ENCODE measurements around the gene ROBO1.
"Not testable (repeated sequence)": the region's sequence is repeated elsewhere in the genome, so short reads cannot be mapped to it uniquely, and the experiment has no call there.

The ROBO1 gene

DNA sequence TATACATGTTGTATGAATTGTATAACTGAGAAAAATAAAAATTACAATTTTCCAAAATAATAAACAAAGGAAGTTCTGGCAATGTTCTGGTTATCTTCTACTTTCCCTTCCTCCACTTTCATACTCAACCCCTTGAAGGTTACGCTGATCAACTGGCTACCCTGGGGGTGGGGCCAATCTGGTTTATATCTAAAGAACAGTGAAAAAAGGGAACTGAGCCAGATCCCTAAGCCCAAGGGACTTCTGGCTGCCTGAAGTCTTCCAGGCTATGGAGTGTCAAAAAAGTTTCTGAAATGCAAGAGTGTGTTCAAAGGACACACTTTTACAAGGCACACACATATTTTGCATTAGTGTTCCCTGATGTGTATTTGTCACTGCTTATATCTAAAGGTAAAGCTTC, 591.9 kb downstream of the ROBO1 start:
- no peak overlapping the region for H3K4me3 ChIP-seq (ENCODE audit: control insufficient read depth, low read depth, low read length)
- no peak for DNase-seq (ENCODE audit: low read depth)
- TF ChIP-seq, protein P1, sequence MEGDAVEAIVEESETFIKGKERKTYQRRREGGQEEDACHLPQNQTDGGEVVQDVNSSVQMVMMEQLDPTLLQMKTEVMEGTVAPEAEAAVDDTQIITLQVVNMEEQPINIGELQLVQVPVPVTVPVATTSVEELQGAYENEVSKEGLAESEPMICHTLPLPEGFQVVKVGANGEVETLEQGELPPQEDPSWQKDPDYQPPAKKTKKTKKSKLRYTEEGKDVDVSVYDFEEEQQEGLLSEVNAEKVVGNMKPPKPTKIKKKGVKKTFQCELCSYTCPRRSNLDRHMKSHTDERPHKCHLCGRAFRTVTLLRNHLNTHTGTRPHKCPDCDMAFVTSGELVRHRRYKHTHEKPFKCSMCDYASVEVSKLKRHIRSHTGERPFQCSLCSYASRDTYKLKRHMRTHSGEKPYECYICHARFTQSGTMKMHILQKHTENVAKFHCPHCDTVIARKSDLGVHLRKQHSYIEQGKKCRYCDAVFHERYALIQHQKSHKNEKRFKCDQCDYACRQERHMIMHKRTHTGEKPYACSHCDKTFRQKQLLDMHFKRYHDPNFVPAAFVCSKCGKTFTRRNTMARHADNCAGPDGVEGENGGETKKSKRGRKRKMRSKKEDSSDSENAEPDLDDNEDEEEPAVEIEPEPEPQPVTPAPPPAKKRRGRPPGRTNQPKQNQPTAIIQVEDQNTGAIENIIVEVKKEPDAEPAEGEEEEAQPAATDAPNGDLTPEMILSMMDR (IDR thresholded peaks at IDR 0.05; ENCODE audit: control insufficient read depth, insufficient read depth, low read depth, low read length, missing control alignments) = no peak

DNA sequence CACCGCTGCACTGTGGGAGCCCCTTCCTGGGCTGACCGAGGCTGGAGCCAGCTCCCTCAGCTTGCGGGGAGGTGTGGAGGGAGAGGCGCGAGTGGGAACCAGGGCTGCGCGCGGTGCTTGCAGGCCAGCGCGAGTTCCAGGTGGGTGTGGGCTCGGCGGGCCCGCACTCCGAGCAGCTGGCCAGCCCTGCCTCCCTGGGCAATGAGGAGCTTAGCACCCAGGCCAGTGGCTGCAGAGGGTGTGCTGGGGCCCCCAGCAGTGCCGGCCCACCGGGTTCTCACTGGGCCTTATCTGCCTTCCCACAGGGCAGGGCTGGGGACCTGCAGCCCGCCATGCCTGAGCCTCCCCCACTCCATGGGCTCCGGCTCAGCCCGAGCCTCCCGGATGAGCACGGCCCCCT, 594.5 kb downstream of the ROBO1 start:
- DNase-seq (ENCODE audit: low read depth); H3K4me3 ChIP-seq (ENCODE audit: control insufficient read depth, low read depth, low read length): not testable (repeated sequence)

DNA sequence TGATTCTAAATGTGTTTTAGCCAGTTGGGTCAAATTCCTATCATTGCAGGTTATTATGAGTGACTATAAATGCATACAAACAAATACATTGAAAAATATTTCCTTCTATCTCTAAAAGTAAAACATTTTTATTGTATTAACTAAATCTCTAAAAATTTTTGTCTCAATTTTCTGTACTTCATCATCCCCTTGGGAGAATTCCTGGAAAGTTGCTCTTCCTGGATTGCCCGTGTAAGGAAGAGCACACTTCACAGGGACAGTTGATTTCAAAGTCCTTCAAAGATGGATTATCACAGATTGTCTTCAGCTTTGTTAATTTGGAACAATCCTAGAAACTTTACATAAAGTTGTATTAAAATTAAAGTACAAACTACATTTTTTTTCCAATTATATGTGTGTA, 595.6 kb downstream of the ROBO1 start:
- TF ChIP-seq, protein P1 (IDR thresholded peaks at IDR 0.05; ENCODE audit: control insufficient read depth, insufficient read depth, low read depth, low read length, missing control alignments) = no peak
- no peak for DNase-seq (ENCODE audit: low read depth)
- H3K4me3 ChIP-seq (ENCODE audit: control insufficient read depth, low read depth, low read length) = no peak overlapping the region

DNA sequence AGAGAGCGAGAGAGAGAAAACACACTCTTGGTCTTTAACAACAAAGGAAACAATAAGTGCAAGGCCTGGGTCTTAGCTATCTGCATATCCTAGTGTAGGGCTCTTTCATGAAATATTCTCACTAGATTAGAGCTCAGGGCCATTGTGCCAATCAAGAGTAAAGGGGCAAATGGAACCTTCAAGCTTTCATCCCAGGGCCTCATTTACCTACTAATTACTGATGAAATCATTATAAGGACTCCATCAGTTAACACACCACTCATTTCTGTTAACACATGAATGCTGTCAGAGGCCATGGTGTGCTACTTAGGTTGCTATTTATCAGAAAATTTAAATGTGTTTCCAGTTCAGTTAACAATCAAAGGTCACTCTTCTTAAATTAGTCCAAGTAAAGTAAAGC, 597.8 kb downstream of the ROBO1 start:
- DNase-seq (ENCODE audit: low read depth) = no peak
- H3K4me3 ChIP-seq (ENCODE audit: control insufficient read depth, low read depth, low read length) = no peak overlapping the region
- TF ChIP-seq, protein P1 (IDR thresholded peaks at IDR 0.05; ENCODE audit: control insufficient read depth, insufficient read depth, low read depth, low read length, missing control alignments) = no peak

DNA sequence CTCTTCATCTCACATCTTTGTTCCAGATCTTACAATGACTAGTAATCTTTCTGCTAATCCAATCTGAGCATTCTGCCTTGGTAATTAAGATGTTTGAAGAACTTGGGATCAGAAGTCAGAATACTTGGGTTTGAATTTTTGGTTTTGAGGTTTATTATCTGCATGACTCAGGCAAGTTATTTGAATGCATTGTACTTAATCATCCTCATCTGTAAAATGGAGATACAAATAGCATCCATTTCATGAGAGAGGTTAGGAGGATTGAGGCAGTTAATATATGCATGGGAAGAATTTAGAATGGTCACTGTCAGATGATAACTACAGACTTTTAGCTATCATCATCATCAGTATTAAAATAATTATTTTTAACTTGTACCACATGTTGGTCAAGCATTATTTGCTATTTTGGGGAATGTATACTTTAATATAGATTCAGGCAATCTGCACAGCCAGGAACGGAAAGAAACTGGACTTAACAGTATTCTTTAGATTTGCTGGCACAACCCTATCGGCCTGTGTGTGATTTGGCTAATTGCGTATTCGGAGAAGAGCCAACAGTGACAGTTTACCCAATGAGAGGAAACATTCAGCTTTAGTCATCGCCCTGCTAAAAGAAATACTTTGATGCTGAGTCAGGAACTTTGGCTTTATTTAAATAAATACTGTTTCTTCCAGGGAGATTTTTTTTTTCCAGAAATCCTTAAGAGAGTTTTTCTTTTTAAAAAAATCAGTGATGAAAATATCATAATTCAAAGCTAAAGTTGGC, 600.0 kb downstream of the ROBO1 start:
- DNase-seq (ENCODE audit: low read depth) = peak; percentile 91
- no peak overlapping the region for H3K4me3 ChIP-seq (ENCODE audit: control insufficient read depth, low read depth, low read length)
- TF ChIP-seq, protein P1 (IDR thresholded peaks at IDR 0.05; ENCODE audit: control insufficient read depth, insufficient read depth, low read depth, low read length, missing control alignments) = no peak

DNA sequence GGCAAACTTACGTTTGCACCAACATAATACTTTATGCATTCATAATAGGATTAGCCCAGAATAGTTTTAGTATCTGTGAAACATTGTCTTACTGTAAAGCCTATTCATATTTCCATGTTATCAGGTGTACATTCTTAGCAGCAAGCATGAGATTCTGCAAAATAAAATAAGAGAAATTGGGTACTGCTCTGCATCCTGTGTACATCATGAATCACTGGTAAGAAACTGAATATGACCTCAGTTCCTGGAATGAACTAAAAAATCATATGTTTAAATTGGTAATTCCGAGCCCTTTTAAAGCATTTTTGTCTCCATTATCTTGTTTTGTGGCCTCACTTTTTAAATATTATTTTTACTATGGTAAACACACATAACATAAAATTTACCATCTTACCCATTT, 605.1 kb downstream of the ROBO1 start:
- TF ChIP-seq, protein P1 (IDR thresholded peaks at IDR 0.05; ENCODE audit: control insufficient read depth, insufficient read depth, low read depth, low read length, missing control alignments) = no peak
- DNase-seq (ENCODE audit: low read depth) = no peak
- no peak overlapping the region for H3K4me3 ChIP-seq (ENCODE audit: control insufficient read depth, low read depth, low read length)

DNA sequence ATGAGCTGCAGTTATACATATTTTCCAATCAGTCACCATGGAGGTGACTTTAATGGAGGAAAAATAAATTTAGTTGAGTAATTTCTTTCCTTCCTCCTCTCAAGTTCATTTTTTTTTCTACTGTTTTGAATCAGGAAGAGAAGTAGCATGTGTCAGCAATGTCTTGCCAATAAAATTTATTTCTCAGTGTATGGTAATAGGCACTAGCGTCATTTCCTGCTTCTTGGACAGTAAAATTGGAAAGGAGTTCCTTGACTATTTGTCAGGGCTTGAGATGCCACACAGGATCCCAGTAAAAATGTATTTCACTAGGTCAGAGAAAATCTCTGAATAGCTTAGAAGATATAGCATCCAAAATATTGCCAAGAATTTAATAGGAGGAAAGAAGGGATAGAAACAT, 605.9 kb downstream of the ROBO1 start:
- TF ChIP-seq, protein P1 (IDR thresholded peaks at IDR 0.05; ENCODE audit: control insufficient read depth, insufficient read depth, low read depth, low read length, missing control alignments) = no peak
- DNase-seq (ENCODE audit: low read depth) = peak; percentile 20
- H3K4me3 ChIP-seq (ENCODE audit: control insufficient read depth, low read depth, low read length) = no peak overlapping the region
